ENCODE measurements around the gene MSMB. TPM values are rescaled to one million over a fixed set of nuclear protein-coding genes. Genes with fewer than 3 reads are reported as not detected.
"Not testable (repeated sequence)": the region's sequence is repeated elsewhere in the genome, so short reads cannot be mapped to it uniquely, and the experiment has no call there.

Gene MSMB
- 100 to 1,000 TPM in 1 of 5 donors, 10 to 100 TPM in 1, not detected in 3; 41.6 to 130 TPM for total RNA-seq
- polyA plus RNA-seq = 10 to 100 TPM in 2 of 3 donors, not detected in 1; 19.0 to 65.5 TPM
- long read RNA-seq, donor 1, transcript MSMB-202 (4 exons, 488 nt) = major isoform, 81 of 108 reads
- long read RNA-seq, donor 1, partial matches to known transcripts = 24 of 108 reads
- long read RNA-seq, donor 1, other reads (novel, unspliced or antisense) = 0 of 108 reads
- long read RNA-seq, donor 2, transcript MSMB-202 (4 exons, 488 nt) = major isoform, 12 of 13 reads
- long read RNA-seq, donor 2, partial matches to known transcripts = 0 of 13 reads
- long read RNA-seq, donor 2, other reads (novel, unspliced or antisense) = 0 of 13 reads
- long read RNA-seq, donor 3 = 0 reads
- long read RNA-seq, donor 4, transcript MSMB-202 (4 exons, 488 nt) = major isoform, 20 of 20 reads
- long read RNA-seq, donor 4, partial matches to known transcripts = 0 of 20 reads
- long read RNA-seq, donor 4, other reads (novel, unspliced or antisense) = 0 of 20 reads
- long read RNA-seq, donor 5 = 0 reads
- long read RNA-seq, donor 6, transcript MSMB-202 (4 exons, 488 nt) = major isoform, 605 of 776 reads
- long read RNA-seq, donor 6, transcript MSMB-201 (3 exons, 386 nt) = minor isoform, 24 of 776 reads
- long read RNA-seq, donor 6, partial matches to known transcripts = 134 of 776 reads
- long read RNA-seq, donor 6, other reads (novel, unspliced or antisense) = 13 of 776 reads
- long read RNA-seq, donor 7, transcript MSMB-201 (3 exons, 386 nt) = minor isoform, 12 of 166 reads
- long read RNA-seq, donor 7, transcript MSMB-202 (4 exons, 488 nt) = major isoform, 114 of 166 reads
- long read RNA-seq, donor 7, partial matches to known transcripts = 40 of 166 reads
- long read RNA-seq, donor 7, other reads (novel, unspliced or antisense) = 0 of 166 reads
- long read RNA-seq, donor 8, partial matches to known transcripts = 0 of 2 reads
- long read RNA-seq, donor 8, other reads (novel, unspliced or antisense) = 0 of 2 reads
- long read RNA-seq, donor 9, transcript MSMB-202 (4 exons, 488 nt) = major isoform, 94 of 129 reads
- long read RNA-seq, donor 9, transcript MSMB-201 (3 exons, 386 nt) = minor isoform, 8 of 129 reads
- long read RNA-seq, donor 9, partial matches to known transcripts = 27 of 129 reads
- long read RNA-seq, donor 9, other reads (novel, unspliced or antisense) = 0 of 129 reads
- long read RNA-seq, donor 10, transcript MSMB-202 (4 exons, 488 nt) = major isoform, 16 of 16 reads
- long read RNA-seq, donor 10, partial matches to known transcripts = 0 of 16 reads
- long read RNA-seq, donor 10, other reads (novel, unspliced or antisense) = 0 of 16 reads

- intact Hi-C loops (cut with DNase I; ENCODE audit: low total_unique reads) = no loop called here
- H3K4me1 ChIP-seq = peaks cover 0 to 9% (median 2%) of the 10 kb centered on the region in 4 donors
These were observed at the start of gene MSMB for GRCh38 chr10:46046261-46046660. Gene MSMB (minus strand): TSS chr10:46046269. CDS start chr10:46046237, 32 bp downstream.

DNA sequence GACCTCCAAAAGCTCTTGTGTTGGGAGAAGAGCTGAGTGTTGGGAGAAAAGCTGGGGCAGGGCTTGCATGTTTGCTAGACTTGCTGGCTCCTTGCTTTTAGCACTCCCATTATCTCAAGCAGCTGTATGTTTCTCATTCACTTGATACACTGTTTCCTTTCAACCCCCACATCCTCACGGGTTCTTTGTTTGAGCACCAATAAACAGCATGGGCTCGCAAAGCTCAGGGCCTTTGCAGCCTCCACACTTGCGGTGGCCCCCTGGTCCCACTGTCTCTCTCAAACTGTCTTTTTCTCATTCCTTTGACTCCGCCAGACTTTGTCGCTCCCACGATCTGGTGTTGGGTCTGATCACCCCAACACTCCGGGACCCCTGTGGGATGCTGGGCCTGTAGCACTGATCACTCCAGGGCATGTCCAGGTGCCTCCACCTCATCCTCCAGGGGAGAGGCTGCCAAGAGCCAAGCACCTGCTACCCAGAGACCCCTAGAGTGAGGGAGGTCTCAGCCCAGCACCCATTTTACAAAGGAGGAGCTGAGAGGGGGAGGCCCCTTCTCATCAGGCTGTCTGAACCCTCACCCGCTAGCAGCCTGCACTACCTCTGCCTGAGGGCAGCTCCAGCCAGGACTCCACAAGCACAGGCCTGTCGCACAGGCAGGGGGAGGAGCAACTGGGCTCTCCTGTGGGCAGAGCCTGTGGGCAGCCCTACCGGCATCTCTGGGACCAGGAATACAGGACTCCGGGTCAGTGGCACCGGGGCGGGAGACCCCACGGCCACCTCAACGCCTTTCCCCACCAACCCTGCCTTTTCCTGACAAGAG, 49.1 kb upstream of the MSMB start:
- intact Hi-C loops (cut with DNase I; ENCODE audit: low total_unique reads) = no loop called here
- H3K4me1 ChIP-seq = no peaks in the 10 kb centered on the region
- peaks cover 0 to 4% (median 0%) of the 10 kb centered on the region in 3 donors for H3K27me3 ChIP-seq
- 79 to 87% (median 82%) methylated on average over 9 to 15 of the region's 15 CpGs for WGBS, 5 donors
- TF ChIP-seq POLR2AphosphoS5 (IDR thresholded peaks at IDR 0.05) (no peak), POLR2A (IDR thresholded peaks at IDR 0.05) (no peak), EP300 (IDR thresholded peaks at IDR 0.05) (no peak)
- TF ChIP-seq, protein P1, sequence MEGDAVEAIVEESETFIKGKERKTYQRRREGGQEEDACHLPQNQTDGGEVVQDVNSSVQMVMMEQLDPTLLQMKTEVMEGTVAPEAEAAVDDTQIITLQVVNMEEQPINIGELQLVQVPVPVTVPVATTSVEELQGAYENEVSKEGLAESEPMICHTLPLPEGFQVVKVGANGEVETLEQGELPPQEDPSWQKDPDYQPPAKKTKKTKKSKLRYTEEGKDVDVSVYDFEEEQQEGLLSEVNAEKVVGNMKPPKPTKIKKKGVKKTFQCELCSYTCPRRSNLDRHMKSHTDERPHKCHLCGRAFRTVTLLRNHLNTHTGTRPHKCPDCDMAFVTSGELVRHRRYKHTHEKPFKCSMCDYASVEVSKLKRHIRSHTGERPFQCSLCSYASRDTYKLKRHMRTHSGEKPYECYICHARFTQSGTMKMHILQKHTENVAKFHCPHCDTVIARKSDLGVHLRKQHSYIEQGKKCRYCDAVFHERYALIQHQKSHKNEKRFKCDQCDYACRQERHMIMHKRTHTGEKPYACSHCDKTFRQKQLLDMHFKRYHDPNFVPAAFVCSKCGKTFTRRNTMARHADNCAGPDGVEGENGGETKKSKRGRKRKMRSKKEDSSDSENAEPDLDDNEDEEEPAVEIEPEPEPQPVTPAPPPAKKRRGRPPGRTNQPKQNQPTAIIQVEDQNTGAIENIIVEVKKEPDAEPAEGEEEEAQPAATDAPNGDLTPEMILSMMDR (IDR thresholded peaks at IDR 0.05) = no peak
- no peaks in the 10 kb centered on the region for H3K36me3 ChIP-seq
- no peak overlapping the region for H3K4me3 ChIP-seq
- DNase-seq = peak in 1 of 2 donors; percentile 23
- H3K27ac ChIP-seq = no peak overlapping the region
- H3K9me3 ChIP-seq = no peaks in the 10 kb centered on the region

More at GRCh38 chr10:46046261-46046660, at the start of gene MSMB:
- Histone ChIP-seq H3K27me3 (peaks cover 0 to 9% (median 0%) of the 10 kb centered on the region in 3 donors), H3K4me3 (peak within 1 kb of the TSS in 1 of 4 donors; percentile 7), H3K9me3 (no peaks in the 10 kb centered on the region), H3K27ac (peak within 1 kb of the TSS in 1 of 5 donors; percentile 30), H3K36me3 (no peaks in the 10 kb centered on the region)
- peak in 1 of 2 donors; percentile 28 for DNase-seq
- TF ChIP-seq POLR2AphosphoS5 (IDR thresholded peaks at IDR 0.05) (peak in 1 of 3 donors; percentile 19), EP300 (IDR thresholded peaks at IDR 0.05) (no peak)
- WGBS, 5 donors = 43 to 67% (median 54%) methylated on average over 7 of the region's 7 CpGs

- intact Hi-C loops (cut with DNase I; ENCODE audit: low total_unique reads) = no loop called here
- WGBS, 5 donors = 91 to 98% (median 92%) methylated on average over 5 to 6 of the region's 6 CpGs
These were observed 48.1 kb upstream of the MSMB start for GRCh38 chr10:46094197-46094500.

DNA sequence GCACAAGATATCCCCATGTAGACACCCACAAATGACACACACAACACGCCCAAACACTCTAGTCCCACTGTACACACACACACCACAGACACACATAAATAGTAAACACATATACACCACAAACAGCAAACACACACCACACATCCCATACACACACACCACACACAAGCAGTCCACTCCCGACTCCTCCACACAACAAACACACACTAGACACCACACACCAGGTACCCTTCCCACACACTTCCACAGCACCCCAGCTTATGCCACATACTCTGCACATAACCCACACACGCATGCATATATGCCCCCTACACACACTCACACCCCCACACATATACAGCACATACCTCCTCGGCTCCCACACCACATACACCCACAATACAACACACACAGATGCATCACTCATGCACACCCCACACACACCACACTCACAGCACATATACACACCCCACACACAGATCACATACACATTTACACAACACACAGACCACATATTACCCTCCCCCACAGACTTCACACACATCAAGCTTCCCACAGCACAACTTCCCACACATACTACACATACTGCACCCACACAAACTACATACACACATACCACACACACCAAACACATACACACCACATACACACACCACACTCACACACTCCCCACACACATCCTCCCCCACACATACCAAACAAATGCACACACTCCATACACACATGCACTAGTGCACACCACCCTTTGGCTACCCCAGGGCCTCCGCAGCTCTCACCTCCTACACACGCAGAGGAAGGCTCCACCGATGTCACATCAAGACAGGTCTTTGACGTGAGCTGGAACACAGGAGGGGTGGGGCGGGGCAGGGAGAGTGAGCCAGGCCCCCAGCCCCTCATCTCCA, 47.5 kb upstream of the MSMB start:
- H3K36me3 ChIP-seq; H3K4me1 ChIP-seq; H3K27me3 ChIP-seq; H3K4me3 ChIP-seq; intact Hi-C loops (cut with DNase I; ENCODE audit: low total_unique reads); H3K9me3 ChIP-seq; H3K27ac ChIP-seq: not testable (repeated sequence)
- peak in 1 of 2 donors; percentile 51 for DNase-seq
- 82 to 90% (median 88%) methylated on average over 9 of the region's 9 CpGs for WGBS, 5 donors

More at GRCh38 chr10:46094197-46094500, 48.1 kb upstream of the MSMB start:
- Histone ChIP-seq H3K36me3 (no peaks in the 10 kb centered on the region), H3K4me3 (no peak overlapping the region), H3K27ac (no peak overlapping the region), H3K27me3 (peaks cover 0 to 4% (median 0%) of the 10 kb centered on the region in 3 donors), H3K9me3 (no peaks in the 10 kb centered on the region), H3K4me1 (no peaks in the 10 kb centered on the region)
- no peak for TF ChIP-seq POLR2A (IDR thresholded peaks at IDR 0.05)
- TF ChIP-seq, protein P1 (IDR thresholded peaks at IDR 0.05) = no peak
- TF ChIP-seq POLR2AphosphoS5 (IDR thresholded peaks at IDR 0.05) = no peak
- no peak for TF ChIP-seq EP300 (IDR thresholded peaks at IDR 0.05)
- DNase-seq = no peak

Measured in stomach (tissue), 19 donors.